Liver (tissue), 9 donors: ENCODE measurements around the gene TMEM145. TPM values are rescaled to one million over a fixed set of nuclear protein-coding genes. Genes with fewer than 3 reads are reported as not detected.
A peak's percentile ranks its signal among the peaks of the same experiment; 100 is the strongest.

Experiments
- DNase-seq: peaks from one replicate; pipeline ENCODE4 v3.0.0-alpha.2; 2017; ENCODE audit warnings: low spot score
- H3K27ac ChIP-seq, 2 donors: one replicate each; pipeline ENCODE4 v1.7.0; 2013; ENCODE audit warnings: inconsistent platforms in 2 of 2, low read length in 2 of 2, control low read depth in 1 of 2, low read depth in 1 of 2, mild to moderate bottlenecking in 1 of 2
- H3K27me3 ChIP-seq, 4 donors: one replicate each; pipeline versions ENCODE4 v1.6.1 to v1.7.0; 2013; ENCODE audit warnings: low read length in 3 of 4, inconsistent platforms in 1 of 4, mild to moderate bottlenecking in 1 of 4, moderate library complexity in 1 of 4; ENCODE audit not compliant: control insufficient read depth in 4 of 4, insufficient read depth in 4 of 4
- H3K36me3 ChIP-seq, 4 donors: one replicate each; pipeline versions ENCODE4 v1.6.1 to v1.7.0; 2013; ENCODE audit warnings: low read length in 3 of 4, mild to moderate bottlenecking in 3 of 4, low read depth in 1 of 4, moderate library complexity in 1 of 4; ENCODE audit not compliant: control insufficient read depth in 4 of 4, insufficient read depth in 3 of 4
- H3K4me1 ChIP-seq, 4 donors: one replicate each; pipeline versions ENCODE4 v1.6.1 to v1.7.0; 2013; ENCODE audit warnings: low read length in 3 of 4, mild to moderate bottlenecking in 3 of 4, moderate library complexity in 1 of 4; ENCODE audit not compliant: control insufficient read depth in 4 of 4, insufficient read depth in 4 of 4
- H3K4me3 ChIP-seq, 3 donors: one replicate each; pipeline versions ENCODE4 v1.6.1 to v1.7.0; 2013; ENCODE audit warnings: low read length in 3 of 3, control low read depth in 1 of 3, low read depth in 1 of 3, mild to moderate bottlenecking in 1 of 3
- H3K9ac ChIP-seq, 2 donors: one replicate each; pipeline ENCODE4 v1.7.0; 2013; ENCODE audit warnings: low read length in 2 of 2, mild to moderate bottlenecking in 2 of 2, moderate library complexity in 2 of 2, control low read depth in 1 of 2, low read depth in 1 of 2
- H3K9me3 ChIP-seq, 4 donors: one replicate each; pipeline versions ENCODE4 v1.6.1 to v1.7.0; 2013; ENCODE audit warnings: low read length in 3 of 4; ENCODE audit not compliant: control insufficient read depth in 4 of 4
- EGR1 ChIP-seq, 2 donors: IDR thresholded peaks; 2 replicates each; pipeline ENCODE4 v1.6.1; 2016 to 2018; ENCODE audit warnings: antibody characterized with exemption in 2 of 2, low read depth in 2 of 2
- FOXA1 ChIP-seq: IDR thresholded peaks from 2 replicates; pipeline ENCODE4 v1.6.1; 2016; ENCODE audit warnings: antibody characterized with exemption
- FOXA2 ChIP-seq: IDR thresholded peaks from 2 replicates; pipeline ENCODE4 v1.6.1; 2016; ENCODE audit warnings: antibody characterized with exemption
- GABPA ChIP-seq, 2 donors: IDR thresholded peaks in 1 of 2; conservative IDR thresholded peaks in 1 of 2; 2 replicates each; pipeline ENCODE4 v1.6.1; 2016; ENCODE audit warnings: antibody characterized with exemption in 2 of 2, mild to moderate bottlenecking in 1 of 2, moderate library complexity in 1 of 2
- JUND ChIP-seq, 2 donors: IDR thresholded peaks; 2 replicates each; pipeline ENCODE4 v1.6.1; 2016; ENCODE audit warnings: antibody characterized with exemption in 2 of 2
- NR2F2 ChIP-seq: IDR thresholded peaks from 2 replicates; pipeline ENCODE4 v1.6.1; 2016; ENCODE audit warnings: antibody characterized with exemption
- RXRA ChIP-seq, 2 donors: IDR thresholded peaks; 2 replicates each; pipeline ENCODE4 v1.6.1; 2017 to 2018; ENCODE audit warnings: antibody characterized with exemption in 2 of 2, mild to moderate bottlenecking in 1 of 2
- TAF1 ChIP-seq: conservative IDR thresholded peaks from 2 replicates; pipeline ENCODE4 v1.6.1; 2016; ENCODE audit warnings: antibody characterized with exemption, mild to moderate bottlenecking
- WGBS: extraction: QIAGEN DNeasy Blood & Tissue Kit; methylation state at CpG from one replicate; pipeline ENCODE4 v1.1.7; 2013; 5-methylcytosine and 5-hydroxymethylcytosine counted together
- polyA plus RNA-seq, 2 donors: library from polyadenylated mRNA; stranded (reverse) in 1 of 2; unstranded in 1 of 2; fragments of 200-250 nt in 1 of 2; fragments of >200 nt in 1 of 2; fragmentation: Nextera tagmentation in 1 of 2; extraction: Ambion mirVana in 1 of 2; gene quantifications; one replicate each; pipeline versions ENCODE4 v1.2.1 to v1.2.3, GENCODE V29; 2013 to 2015
- total RNA-seq, 2 donors: library from RNA; depleted of rRNA; stranded (reverse); fragments of >200 nt; gene quantifications; one replicate each; pipeline ENCODE4 v1.2.3, GENCODE V29; 2014
- TF ChIP-seq, protein P1 (sequence below): IDR thresholded peaks from 2 replicates; pipeline ENCODE4 v1.6.1; 2016; ENCODE audit warnings: antibody characterized with exemption, mild to moderate bottlenecking
- TF ChIP-seq, protein P2 (sequence below): IDR thresholded peaks from 2 replicates; pipeline ENCODE4 v1.6.1; 2016; ENCODE audit warnings: antibody characterized with exemption
- donor health status: healthy.
- donor health status: healthy.
- donor health status: healthy.
- donor health status: healthy.
- donor health status: healthy.

TMEM145 gene
- total and polyA plus RNA-seq, 4 donors: 0.02 to 0.08 TPM; not detected in 2

DNA sequence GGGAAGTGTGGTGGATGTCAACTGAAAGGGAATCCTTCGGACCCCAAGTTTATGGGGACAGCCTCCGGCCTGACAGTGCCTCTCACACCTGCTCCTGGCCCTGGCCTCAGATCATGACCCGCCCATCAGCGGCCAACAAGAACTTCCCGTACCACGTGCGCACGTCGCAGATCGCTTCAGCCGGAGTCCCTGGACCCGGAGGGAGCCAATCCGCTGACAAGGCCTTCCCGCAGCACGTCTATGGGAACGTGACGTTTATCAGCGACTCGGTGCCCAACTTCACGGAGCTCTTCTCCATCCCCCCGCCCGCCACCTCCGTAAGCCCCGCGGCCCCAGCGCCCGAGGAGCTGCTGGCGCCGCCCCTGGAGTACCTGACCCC is 10.4 kb downstream of the TMEM145 start:
- 27% methylated on average over 29 of the region's 29 CpGs for WGBS
- no peak for DNase-seq
- Histone ChIP-seq H3K9ac (no peak overlapping the region), H3K36me3 (no peaks in the 10 kb centered on the region), H3K9me3 (no peaks in the 10 kb centered on the region), H3K4me1 (peaks cover 10 to 30% (median 20%) of the 10 kb centered on the region in 4 donors), H3K4me3 (no peak overlapping the region), H3K27ac (no peak overlapping the region), H3K27me3 (no peaks in the 10 kb centered on the region)
- TF ChIP-seq, protein P1, sequence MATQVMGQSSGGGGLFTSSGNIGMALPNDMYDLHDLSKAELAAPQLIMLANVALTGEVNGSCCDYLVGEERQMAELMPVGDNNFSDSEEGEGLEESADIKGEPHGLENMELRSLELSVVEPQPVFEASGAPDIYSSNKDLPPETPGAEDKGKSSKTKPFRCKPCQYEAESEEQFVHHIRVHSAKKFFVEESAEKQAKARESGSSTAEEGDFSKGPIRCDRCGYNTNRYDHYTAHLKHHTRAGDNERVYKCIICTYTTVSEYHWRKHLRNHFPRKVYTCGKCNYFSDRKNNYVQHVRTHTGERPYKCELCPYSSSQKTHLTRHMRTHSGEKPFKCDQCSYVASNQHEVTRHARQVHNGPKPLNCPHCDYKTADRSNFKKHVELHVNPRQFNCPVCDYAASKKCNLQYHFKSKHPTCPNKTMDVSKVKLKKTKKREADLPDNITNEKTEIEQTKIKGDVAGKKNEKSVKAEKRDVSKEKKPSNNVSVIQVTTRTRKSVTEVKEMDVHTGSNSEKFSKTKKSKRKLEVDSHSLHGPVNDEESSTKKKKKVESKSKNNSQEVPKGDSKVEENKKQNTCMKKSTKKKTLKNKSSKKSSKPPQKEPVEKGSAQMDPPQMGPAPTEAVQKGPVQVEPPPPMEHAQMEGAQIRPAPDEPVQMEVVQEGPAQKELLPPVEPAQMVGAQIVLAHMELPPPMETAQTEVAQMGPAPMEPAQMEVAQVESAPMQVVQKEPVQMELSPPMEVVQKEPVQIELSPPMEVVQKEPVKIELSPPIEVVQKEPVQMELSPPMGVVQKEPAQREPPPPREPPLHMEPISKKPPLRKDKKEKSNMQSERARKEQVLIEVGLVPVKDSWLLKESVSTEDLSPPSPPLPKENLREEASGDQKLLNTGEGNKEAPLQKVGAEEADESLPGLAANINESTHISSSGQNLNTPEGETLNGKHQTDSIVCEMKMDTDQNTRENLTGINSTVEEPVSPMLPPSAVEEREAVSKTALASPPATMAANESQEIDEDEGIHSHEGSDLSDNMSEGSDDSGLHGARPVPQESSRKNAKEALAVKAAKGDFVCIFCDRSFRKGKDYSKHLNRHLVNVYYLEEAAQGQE: no peak
- no peak for TF ChIP-seq FOXA1
- TF ChIP-seq RXRA (IDR thresholded peaks at IDR 0.05): no peak
- TF ChIP-seq NR2F2: no peak
- no peak for TF ChIP-seq EGR1 (IDR thresholded peaks at IDR 0.05; ENCODE audit: low read depth in 2 of 2)
- TF ChIP-seq TAF1: no peak
- TF ChIP-seq GABPA (IDR thresholded peaks at IDR 0.05 in 1 of 2, conservative IDR thresholded peaks at IDR 0.05 in 1 of 2): no peak
- TF ChIP-seq FOXA2: no peak
- TF ChIP-seq JUND (IDR thresholded peaks at IDR 0.05): no peak

DNA sequence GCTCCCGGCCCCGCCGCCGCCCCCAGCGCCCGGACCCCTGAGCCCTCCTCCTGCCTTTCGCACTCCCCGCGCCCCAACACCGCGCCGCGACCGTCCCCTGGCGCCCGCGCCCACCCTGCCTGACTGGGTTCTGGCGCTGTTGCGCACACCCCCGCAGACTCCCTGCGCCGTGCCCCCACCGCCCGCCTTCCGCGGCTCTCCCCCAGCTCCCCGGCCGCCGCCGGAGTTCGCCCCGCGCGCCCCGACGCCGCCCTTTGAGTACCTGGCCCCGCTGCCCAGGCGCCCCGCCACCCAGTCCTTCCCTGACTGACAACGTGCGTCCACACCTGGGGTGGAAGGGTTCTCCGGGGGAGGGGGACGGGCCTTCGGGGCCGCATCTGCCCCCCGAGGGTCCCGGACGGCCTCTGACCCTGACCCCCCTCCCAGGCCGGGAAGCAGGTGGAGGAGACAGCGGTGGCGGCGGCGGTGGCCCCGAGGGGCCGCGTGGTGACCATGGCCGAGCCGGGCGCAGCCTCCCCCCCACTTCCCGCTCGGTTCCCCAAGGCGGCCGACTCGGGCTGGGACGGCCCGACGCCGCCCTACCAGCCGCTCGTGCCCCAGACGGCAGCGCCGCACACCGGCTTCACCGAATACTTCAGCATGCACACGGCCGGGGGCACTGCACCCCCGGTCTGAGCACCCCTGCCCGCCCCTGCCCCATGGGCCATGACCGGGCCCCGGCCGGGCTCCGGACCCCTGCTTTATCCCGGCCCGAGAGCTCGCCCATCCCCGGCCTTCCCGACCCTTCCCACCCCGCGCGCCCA is 10.9 kb downstream of the TMEM145 start:
- H3K9ac ChIP-seq: no peak overlapping the region

More for the DNA sequence above, 10.9 kb downstream of the TMEM145 start:
- Histone ChIP-seq H3K27ac (no peak overlapping the region), H3K4me3 (peak overlapping the region in 1 of 3 donors; percentile 32), H3K36me3 (no peaks in the 10 kb centered on the region), H3K9me3 (no peaks in the 10 kb centered on the region), H3K4me1 (peaks cover 10 to 30% (median 20%) of the 10 kb centered on the region in 4 donors), H3K27me3 (no peaks in the 10 kb centered on the region)
- no peak for TF ChIP-seq FOXA2
- TF ChIP-seq, protein P2, sequence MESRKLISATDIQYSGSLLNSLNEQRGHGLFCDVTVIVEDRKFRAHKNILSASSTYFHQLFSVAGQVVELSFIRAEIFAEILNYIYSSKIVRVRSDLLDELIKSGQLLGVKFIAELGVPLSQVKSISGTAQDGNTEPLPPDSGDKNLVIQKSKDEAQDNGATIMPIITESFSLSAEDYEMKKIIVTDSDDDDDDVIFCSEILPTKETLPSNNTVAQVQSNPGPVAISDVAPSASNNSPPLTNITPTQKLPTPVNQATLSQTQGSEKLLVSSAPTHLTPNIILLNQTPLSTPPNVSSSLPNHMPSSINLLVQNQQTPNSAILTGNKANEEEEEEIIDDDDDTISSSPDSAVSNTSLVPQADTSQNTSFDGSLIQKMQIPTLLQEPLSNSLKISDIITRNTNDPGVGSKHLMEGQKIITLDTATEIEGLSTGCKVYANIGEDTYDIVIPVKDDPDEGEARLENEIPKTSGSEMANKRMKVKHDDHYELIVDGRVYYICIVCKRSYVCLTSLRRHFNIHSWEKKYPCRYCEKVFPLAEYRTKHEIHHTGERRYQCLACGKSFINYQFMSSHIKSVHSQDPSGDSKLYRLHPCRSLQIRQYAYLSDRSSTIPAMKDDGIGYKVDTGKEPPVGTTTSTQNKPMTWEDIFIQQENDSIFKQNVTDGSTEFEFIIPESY: no peak
- no peak for TF ChIP-seq TAF1
- no peak for TF ChIP-seq FOXA1
- 6% methylated on average over 92 of the region's 92 CpGs for WGBS
- no peak for DNase-seq
